Stimulated activated CD4-positive, alpha-beta T cell treated with anti-CD3 and anti-CD28 coated beads, Interleukin-1b, Interleukin-23, amount 100 ng/mL, for 24 hours (primary cell): ENCODE measurements around the gene SLC9A9.
"Not testable (repeated sequence)": the region's sequence is repeated elsewhere in the genome, so short reads cannot be mapped to it uniquely, and the experiment has no call there.

ENCODE experiments used
- DNase-seq, 4 experiments: peaks; one replicate each; pipeline ENCODE4 v3.0.0-alpha.2; 2020; ENCODE audit warnings: low read depth in 4 of 4, low spot score in 1 of 4

The SLC9A9 gene

DNA sequence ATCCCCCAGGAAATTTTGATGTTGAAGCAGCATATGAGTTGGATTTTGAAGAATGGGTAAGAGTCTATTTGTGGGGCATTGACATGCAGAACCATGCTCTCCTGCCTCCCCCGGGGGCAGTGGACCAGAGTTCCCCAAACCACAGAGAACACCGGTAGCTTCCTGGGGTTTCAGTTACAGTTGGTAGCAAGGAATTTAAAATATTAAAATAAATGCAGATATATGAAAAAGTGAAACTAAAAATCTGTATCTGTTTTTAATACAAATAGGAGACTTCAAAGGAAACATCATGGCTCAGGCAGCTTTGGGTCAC is 37.4 kb downstream of the SLC9A9 start:
- DNase-seq = no peak

- no peak for DNase-seq
Measured at GRCh38 chr3:143810166-143810952, 37.9 kb downstream of the SLC9A9 start.

DNA sequence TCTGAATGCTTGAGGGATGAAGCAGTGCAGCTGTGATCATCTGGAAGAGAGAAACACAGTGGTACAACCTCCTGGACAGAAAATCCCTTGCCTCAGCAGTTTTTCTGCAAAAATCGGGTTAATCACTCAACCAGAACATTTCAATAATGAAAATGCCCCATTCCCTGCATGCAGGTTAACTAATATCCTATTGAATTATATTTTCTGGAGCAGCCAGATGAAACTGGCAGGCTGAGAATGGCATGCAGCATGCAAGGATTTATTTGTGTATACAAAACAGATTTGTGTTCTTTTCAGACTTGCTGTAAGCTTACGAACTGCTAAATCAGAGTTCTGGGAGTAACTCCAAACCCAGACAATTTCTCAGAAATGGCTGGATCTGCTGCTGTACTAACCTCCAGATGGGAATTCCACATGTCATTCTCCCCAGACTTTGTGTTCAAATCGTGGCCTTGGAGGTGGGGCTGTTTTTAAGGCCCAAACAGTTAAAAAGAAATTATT is 39.1 kb downstream of the SLC9A9 start:
- DNase-seq = no peak

DNA sequence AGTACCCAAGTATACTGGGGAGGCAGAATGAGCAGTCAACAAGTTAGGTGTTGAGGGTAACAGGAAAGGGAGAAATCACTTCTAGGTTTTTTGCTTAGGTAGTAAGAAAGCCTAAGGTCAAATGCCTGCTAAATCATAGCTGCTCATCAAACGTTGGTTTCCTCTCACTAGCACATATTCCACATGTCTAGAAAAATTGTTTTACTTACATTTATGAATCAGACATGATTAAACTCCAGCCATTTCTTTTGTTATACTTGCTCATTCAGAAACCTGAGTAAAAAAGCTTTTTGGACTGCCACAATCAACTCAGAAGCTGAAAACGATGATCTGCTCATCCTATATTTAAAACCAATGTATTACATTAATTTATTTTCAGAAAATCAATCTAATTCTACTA is 40.2 kb downstream of the SLC9A9 start:
- DNase-seq = no peak

DNA sequence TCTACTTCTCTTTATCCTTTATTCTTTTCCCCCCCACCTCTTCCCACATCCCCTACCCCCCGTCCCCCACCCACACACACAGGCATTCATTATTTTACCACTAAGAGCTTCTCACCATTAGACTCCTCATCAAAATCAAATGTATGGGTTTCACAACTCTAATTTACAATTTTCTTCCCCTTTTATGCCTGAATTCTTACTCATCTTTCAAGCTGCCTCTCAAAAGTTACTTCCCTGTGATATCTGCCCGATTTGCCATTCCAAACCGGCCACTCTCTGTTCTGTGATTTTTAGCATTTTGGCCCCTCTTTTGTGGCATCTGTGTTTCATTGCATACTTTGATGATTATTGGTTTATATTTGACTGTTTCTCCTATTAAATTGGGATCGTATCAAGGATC is 42.2 kb downstream of the SLC9A9 start:
- DNase-seq = no peak

GRCh38 chr3:143805476-143805875 is 42.8 kb downstream of the SLC9A9 start:
- not testable (repeated sequence) for DNase-seq

DNA sequence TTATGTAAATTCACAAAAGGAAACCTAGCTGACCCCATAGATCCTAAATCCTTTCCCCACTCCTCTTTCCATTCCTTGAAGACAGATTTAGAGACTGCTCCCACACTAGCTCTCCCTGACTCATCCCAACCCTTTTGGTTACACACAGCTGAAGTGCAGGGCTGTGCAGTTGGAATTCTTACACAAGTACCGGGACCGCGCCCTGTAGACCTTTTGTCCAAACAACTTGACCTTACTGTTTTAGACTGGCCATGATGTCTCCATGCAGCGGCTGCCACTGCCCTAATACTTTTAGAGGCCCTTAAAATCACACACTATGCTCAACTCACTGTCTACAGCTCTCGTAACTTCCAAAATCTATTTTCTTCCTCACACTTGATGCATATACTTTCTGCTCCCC is 47.2 kb downstream of the SLC9A9 start:
- DNase-seq = not testable (repeated sequence)

GRCh38 chr3:143798151-143798550 is 50.1 kb downstream of the SLC9A9 start:
- not testable (repeated sequence) for DNase-seq

DNA sequence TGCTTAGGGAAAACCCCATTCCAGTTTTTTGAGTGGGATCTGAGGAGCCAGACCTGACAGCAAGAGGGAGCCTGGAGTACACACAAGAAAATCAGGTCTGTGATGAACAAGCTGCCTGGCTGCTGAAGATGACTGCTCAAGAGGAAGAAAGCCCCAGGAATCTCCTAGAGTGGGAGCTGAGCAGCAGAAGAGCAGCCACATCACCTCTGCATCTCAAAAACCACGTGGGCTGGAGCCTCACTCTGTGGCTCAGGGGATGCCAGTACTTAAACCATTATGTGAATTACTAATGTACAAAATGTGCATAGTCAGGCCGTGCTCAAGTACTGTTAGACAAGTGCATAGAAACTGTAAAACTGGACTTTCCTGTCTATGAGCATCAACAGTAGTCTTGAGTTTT is 52.4 kb downstream of the SLC9A9 start:
- DNase-seq = no peak

GRCh38 chr3:143794793-143795462 is 53.3 kb downstream of the SLC9A9 start:
- DNase-seq = no peak

DNA sequence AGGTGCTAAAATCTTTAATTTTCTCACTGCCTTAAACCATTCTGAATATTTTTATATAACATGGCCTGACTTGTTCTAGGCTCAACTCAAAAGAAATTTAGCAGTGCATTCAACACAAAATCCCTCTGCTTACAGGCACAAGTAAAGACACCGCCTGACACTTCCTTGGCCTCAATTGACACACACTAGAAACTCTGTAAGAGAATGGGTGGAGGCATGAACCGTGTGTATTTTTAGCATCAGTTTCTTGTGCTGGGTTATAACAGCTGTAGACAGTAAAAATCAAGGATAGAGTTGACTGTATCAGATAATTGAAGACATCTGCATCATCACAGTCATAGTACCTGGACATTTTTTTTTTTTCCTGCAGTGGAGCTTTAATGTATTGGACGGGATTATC is 54.3 kb downstream of the SLC9A9 start:
- DNase-seq = no peak

DNA sequence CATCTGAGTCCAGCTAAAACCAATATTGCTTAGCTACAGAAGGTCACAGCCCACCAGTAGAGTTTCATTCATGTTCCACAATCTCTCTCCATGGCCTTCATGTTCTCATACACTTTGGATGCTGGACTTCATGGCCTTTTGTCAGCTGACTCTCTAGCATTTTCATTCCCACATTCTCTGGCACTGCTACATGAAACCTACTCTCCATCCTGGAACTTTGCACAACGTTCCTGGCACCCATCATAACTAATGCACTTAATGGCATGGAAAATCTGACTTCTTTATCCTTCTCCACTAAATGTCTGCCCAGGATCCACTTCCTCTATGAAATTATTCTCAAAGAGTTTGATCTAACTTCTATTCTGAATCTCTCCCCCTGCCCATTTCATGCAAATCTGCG is 56.9 kb downstream of the SLC9A9 start:
- no peak for DNase-seq

DNA sequence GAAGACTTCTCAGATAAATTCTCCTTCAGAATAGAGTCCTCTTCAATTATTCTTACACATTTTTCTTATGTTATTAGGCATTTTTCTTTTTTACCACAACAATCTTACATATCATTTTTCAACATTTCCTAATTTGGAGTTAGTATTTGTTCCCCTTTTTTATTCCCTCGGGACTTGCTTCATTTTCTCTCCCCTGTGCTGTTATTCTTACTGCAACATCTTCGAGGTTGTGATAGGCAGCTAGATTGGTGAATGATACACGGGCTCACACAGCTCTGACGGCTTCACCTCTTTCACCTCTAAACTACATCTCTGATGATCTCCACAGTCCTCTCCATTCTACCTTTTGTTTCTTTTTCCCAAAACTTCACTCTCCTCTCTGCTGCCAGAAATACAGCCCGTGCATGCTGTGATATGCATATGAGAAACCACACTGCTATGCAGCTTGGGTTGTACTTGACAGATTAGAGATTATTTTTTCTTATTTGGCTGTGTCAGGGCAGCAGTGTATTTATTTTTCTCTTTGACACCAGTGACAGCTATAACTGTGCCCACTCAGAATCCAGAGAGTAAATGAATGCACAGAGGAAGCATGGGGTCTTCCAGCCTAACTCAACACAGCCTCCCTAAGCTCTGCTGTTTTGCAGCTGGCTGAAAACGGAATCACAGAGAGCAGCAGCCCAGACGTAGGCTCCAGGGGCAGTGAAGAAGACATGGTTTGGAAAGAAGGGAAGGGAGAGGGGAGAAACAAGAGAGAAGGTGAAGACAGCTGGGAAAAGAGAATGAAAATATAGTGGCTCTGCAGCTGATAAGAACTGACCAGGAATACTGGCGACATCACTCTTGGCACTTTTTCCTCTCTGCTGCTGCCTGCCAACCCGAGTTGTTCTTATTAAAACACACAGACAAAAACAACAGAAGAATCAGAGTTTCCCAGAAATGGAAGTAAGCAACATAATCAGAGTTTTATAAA is 61.8 kb downstream of the SLC9A9 start:
- no peak for DNase-seq

DNA sequence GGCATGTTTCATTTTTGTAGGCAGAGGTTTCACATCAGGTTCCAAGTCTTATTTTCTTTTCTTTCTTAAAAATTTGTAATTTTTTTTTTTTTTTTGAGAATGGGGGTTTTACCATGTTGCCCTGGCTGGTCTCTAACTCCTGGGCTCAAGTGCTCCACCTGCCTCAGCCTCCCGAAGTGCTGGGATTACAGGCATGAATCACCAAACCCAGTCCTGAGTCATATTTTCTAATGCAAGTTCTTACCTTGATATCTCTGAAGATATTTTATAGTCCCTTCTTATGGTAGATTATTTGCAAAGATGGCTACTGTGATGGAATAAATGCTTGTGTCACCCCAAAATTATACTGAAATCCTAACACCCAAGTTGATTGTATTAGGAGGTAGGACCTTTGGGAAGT is 63.8 kb downstream of the SLC9A9 start:
- no peak for DNase-seq

DNA sequence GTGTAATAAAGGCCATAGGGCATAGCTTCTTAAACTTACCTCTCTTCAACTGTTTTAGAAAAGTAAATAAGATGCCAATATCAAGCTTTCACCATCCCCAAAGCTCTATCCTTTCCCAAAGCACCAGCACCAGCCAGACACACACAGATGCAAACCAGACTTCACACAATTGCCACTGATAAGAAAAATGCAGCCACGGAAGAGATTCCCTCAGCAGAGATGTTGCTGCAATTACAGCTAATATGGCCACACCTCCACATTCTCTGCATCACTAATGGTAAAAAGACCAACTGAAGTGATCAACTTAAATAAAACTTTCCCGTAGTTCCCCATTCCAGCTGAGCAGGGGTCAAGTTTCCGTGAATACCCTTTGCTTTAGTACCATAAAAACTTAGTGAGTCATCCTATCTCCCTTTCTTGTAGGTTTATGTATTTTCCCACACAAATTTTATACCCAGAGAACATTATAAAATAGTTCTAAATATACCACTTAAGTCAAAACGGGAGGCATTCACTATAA is 64.4 kb downstream of the SLC9A9 start:
- DNase-seq = no peak

DNA sequence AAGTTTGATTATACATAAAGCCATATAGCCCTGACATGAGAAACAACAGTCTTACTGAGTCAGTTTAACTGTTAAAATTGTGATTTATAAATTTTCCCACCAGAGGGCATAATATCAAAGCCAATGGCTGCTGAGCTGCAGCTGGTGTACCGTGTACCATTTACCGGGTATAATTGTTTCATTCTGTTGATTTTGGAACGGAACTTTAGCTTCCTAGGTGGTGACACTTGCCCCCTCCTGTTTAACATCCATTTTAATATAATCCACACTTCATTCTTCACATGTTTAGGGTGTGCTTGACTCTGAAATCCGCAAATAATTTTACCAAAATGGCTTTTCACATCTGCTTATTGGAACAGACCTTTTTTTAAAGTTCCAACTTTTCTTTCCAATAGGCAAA is 72.8 kb downstream of the SLC9A9 start:
- DNase-seq = no peak

GRCh38 chr3:143771939-143772338 is 76.3 kb downstream of the SLC9A9 start:
- no peak for DNase-seq

DNA sequence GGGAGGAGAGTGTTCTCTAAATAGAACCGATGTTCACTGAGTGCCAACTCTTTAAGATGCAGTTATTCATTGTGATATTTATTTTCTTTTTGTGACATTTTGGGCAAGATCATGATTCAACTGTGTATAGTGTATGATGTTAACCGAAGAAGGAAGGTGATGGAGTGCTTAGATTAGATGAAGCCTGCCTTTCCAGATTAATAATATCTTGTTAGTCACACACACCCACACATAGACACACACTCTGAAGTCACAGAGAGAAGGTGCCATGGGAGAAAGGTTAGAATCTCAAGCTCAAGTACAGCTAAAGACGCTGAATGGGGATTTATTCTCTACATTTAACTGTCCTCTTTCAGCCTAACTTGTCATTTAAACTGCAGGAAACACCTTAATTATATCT is 77.0 kb downstream of the SLC9A9 start:
- DNase-seq = no peak

DNA sequence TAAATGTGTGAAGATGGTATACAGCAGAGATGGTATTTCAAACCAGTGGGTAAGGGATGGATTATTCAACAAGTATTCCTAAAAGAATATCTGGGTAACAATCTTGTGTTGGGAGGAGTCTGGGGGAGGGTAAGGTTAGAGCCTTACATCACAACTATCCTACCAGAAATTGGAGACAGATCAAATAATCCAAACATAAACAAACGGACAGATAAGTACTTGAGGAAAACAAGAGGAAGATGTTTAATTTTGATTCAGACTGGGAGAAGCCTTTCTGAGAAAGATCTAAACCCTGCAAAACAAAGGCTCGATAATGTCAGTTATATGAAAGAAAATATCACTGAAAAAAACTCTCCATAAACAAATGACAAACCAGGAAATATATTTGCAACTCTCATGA is 77.9 kb downstream of the SLC9A9 start:
- DNase-seq = no peak

- DNase-seq = no peak
Measured at GRCh38 chr3:143769616-143770015, 78.7 kb downstream of the SLC9A9 start.

DNA sequence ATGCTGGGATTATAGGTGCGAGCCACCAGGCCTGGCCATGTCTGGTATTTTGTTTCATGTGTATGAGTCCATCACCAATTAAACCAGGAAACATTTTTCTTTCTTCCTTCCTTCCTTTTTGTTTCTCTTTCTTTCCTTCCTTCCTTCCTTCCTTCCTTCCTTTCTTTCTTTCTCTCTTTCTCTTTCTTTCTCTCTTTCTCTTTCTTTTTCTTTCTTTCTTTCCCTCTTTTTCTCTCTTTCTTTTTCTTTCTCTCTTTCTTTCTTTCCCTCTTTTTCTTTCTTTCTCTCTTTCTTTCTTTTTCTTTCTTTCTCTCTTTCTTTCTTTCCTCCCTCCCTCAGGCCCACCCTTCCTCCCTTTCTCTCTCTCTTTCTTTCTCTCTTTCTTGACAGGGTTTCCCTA is 83.4 kb downstream of the SLC9A9 start:
- no peak for DNase-seq
